OCI-LY7 (cell line): ENCODE results near the gene ELOVL5.
"Not testable (repeated sequence)": the region's sequence is repeated elsewhere in the genome, so short reads cannot be mapped to it uniquely, and the experiment has no call there.

Experiments
- EZH2phosphoT487 ChIP-seq: fragments of 200-600 bp; sonication (generic); IDR thresholded peaks from 2 replicates; pipeline ENCODE4 v1.6.1; 2018; ENCODE audit warnings: low read depth, borderline replicate concordance, mild to moderate bottlenecking, mixed run types, antibody characterized with exemption, low read length, moderate library complexity, mixed read lengths
- TF ChIP-seq, protein P1 (sequence below): fragments of 200-600 bp; sonication (generic); conservative IDR thresholded peaks from 2 replicates; pipeline ENCODE4 v1.5.1; 2014; ENCODE audit warnings: mild to moderate bottlenecking, antibody characterized with exemption, low read length, moderate library complexity, mixed read lengths

DNA sequence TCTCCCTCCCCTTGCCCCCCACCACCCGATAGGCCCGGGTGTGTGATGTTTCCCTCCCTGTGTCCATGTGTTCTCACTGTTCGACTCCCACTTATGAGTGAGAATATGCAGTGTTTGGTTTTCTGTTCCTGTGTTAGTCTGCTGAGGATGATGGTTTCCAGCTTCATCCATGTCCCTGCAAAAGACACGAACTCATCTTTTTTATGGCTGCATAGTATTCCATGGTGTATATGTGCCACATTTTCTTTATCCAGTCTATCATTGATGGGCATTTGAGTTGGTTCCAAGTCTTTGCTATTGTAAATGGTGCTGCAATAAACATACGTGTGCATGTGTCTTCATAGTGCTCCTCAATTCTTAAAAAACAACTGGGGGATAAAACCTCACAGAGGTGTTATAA is 2.7 kb downstream of the ELOVL5 start:
- TF ChIP-seq, protein P1, sequence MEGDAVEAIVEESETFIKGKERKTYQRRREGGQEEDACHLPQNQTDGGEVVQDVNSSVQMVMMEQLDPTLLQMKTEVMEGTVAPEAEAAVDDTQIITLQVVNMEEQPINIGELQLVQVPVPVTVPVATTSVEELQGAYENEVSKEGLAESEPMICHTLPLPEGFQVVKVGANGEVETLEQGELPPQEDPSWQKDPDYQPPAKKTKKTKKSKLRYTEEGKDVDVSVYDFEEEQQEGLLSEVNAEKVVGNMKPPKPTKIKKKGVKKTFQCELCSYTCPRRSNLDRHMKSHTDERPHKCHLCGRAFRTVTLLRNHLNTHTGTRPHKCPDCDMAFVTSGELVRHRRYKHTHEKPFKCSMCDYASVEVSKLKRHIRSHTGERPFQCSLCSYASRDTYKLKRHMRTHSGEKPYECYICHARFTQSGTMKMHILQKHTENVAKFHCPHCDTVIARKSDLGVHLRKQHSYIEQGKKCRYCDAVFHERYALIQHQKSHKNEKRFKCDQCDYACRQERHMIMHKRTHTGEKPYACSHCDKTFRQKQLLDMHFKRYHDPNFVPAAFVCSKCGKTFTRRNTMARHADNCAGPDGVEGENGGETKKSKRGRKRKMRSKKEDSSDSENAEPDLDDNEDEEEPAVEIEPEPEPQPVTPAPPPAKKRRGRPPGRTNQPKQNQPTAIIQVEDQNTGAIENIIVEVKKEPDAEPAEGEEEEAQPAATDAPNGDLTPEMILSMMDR, result not testable (repeated sequence)
- not testable (repeated sequence) for TF ChIP-seq EZH2phosphoT487
